NK-92 (cell line): ENCODE results near the gene KPNB1.
"Not testable (repeated sequence)": the region's sequence is repeated elsewhere in the genome, so short reads cannot be mapped to it uniquely, and the experiment has no call there.

Source experiments
- DNase-seq: peaks from one replicate; lab custom pipeline; 2025; ENCODE audit not compliant: unreplicated experiment; lab: John Stamatoyannopoulos, UW

KPNB1 gene

DNA sequence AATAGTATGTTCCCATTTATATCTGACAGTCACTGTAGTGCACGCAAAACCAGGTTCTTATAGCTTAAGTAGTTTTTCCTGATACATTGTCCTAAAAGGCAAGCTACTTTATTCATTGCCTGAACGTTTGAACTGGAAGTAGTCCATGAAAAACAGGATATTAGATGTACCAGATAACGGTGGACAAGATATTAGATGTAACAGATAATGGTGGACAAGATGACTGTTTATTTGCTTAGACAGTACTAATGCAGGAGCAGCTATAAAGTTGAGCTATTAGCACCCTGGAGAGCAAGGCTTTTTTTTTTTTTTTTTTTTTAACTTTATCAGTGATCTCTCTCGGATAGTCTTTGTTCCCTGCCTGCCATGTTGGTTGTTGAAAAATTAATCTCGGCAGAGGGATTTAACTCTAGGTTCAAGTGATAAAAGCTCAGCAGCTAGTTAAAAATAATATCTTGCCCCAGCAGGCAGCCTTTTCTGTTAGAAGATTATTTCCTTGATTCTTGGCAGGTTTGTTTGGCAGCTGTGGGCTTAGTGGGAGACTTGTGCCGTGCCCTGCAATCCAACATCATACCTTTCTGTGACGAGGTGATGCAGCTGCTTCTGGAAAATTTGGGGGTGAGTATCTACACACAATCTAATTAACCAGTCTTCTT lies 26.9 kb downstream of the KPNB1 start:
- no peak for DNase-seq

DNA sequence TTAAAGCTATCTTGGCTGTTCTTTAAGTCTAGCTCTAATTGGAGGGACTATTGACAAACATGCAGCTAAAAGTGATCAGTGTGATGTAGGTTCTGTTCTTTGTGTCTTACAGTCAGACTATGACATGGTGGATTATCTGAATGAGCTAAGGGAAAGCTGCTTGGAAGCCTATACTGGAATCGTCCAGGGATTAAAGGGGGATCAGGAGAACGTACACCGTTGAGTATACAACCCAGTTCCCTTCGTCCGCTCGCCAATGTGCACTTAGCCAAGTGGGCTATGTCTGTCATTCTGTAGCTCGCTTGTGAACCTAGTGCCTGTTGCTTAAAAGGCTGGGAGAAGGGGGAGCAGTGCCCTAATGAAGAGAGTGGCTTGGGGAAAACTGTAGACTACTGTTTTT lies 28.5 kb downstream of the KPNB1 start:
- DNase-seq, result no peak

DNA sequence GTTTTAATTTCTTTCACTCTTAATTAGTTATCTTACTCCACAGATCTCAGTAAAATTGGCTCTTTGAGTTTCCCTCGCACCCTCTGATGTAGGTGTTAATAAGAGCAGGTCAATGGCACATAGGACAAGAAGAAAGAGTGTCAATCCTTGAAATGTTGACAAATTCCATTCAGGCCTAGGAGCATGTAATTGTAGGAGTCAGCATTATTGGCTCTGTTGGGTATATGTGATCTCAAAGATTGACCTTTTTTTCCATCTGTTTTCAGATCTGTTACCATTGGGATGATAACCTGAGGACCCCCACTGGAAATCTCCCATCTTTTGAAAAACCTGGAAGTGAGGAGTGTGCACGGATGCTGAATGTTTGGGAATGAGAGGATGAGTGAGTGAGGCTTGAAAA lies 32.4 kb downstream of the KPNB1 start:
- no peak for DNase-seq

DNA sequence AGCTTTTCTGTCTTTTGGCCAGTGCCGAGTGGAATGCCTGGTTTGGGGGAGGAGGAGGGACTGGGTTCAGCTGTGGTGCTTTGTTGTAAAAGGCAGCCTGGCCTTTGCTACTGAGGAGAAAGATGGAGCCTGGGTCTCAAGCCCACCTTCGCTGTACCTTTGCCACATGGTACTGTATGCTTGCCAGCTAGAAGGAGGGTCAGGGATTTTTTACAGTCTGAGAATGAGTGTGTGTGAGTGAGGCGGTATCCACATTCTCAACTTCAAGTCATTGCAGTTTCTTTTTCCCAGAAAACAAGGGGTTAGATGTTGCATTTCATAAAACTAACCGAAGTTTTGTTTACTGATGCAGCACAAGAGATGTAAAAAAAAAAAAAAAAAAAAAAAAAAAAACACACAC lies 33.0 kb downstream of the KPNB1 start:
- DNase-seq, result not testable (repeated sequence)

DNA sequence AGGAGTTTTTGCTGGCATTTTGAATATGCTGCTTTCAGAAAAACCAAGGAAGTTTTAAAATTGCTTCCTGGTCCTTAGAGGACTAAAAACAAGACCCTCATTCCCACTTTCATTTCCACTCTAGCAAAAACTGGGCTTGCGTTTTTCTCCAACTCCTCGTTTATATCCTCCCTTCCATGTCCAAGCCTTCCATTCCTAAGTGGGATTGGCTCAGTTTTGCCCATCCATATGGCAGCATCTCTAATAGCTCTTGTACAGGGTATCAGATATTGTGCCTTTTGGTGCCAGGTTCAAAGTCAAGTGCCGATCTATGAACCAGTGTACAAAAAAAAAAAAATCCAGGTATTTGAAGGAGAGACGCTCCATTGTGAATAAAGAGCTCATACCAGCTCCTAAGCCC lies 34.3 kb downstream of the KPNB1 start:
- DNase-seq, result no peak

DNA sequence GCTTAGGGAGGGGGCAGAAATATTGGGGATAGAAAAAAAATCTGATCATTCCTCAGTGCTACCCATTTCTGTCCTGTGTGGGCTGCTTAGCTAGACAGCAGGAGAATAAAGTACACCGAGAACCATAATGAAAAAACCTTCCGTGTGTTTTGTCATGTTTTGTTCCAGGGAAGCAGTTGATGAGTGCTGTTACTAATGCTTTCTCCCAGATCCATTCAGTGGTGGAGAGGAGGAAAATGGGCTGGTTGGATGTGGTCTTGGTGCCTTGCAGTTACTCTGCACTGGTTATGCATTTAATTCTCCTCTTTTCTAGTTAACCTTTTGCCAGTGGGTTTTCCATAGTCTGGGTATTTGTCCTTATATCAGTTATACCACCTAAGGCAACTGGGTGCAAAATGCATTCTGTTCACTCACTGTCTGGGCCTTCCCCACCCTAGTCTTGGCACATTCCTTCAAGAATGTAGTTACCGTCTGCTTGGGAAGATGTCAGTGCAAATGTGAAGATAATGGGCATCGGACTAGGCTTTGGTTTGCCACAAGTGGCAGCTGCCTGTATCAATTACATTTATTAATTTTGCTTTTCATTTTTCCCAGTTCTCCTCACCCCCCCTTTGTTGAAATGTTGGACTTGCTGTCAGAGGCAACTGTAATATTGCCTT lies 34.9 kb downstream of the KPNB1 start:
- no peak for DNase-seq

DNA sequence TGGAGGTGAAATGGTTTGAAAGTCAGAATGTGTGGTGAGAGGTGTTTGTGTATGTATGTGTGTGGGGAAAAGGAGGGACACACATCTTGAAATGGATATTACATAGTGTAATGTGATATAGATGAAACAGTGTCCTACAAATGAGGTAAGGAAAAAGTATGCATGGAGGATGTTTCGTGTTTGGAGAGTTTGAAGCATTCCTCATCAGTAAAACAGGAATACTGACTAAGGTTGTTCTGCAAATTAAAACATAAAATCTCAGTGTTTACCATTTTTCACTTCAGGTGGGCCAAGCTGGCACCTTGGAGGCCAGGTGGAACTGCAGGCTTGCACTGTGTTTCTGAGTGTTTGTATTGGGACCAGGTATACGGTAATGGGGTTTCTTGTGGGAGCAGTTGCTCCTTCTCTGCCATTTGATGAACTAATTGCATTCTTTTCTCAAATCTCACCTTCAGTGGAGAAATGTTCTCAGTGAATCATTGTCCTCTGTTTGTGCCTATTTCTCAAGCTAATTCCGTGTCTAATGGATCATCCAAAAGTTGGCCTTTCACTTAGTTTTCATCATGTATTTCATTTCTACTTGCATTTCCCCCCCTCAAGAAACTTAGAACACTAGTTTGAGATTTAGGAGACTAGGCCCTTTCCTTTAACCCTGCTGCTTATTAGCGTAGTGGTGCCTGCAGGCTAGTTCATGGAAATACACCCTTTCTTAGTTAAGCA lies 36.0 kb downstream of the KPNB1 start:
- DNase-seq, result no peak

DNA sequence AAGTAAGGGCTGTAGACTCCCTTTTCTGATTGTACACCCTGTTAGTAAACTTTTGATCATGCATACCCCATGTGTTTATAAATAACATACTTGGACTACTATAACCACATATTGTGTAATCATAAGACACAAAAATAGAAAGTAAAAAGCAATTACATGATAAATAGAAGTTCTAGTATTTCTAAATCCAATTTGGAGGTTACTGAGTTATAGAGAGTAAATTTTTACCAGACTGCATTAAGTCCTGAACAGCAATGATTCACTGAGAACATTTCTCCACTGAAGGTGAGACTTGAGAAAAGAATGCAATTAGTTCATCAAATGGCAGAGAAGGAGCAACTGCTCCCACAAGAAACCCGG lies 36.5 kb downstream of the KPNB1 start:
- DNase-seq, result no peak

DNA sequence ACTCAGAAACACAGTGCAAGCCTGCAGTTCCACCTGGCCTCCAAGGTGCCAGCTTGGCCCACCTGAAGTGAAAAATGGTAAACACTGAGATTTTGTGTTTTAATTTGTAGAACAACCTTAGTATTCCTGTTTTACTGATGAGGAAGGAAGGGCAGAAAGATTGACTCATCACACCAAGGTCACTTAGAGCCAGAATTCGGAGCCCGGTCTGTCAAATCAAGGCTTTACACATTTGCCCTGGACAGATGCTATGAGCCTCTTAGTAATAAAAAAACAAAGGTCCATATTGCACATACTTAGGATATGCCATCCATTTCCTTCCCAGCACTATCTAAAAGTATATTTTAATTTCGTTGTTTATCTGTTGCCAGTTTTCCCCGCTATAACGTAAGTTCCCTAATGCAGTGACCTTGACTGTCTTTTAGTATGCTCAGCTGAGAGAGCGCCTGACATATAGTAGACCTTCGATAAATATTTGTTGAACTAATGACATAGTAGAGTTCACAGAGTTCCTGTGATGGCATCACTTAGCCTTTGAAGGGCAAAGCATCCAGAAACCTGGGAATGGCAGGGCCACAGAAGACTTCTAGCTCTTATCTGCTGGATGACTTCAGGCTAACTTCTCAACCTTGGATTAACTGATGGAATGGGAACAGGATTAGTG lies 37.1 kb downstream of the KPNB1 start:
- DNase-seq, result no peak

DNA sequence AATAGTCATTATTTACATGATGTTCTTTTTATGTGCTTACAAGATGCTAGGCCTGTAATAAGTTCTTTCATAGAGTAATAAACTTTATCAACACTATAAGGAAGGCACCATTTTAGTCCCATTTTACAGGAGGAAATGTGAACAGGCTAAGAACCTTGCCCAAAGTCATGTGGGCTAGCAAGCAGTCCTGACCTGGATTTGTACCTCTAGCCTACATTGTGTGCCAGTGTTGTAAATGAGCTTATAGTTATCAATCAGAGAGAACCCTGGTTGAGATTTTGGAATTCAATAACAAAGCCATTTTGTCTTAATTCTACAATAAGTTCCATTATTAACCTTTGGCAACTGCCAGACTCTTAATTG lies 37.6 kb downstream of the KPNB1 start:
- no peak for DNase-seq

DNA sequence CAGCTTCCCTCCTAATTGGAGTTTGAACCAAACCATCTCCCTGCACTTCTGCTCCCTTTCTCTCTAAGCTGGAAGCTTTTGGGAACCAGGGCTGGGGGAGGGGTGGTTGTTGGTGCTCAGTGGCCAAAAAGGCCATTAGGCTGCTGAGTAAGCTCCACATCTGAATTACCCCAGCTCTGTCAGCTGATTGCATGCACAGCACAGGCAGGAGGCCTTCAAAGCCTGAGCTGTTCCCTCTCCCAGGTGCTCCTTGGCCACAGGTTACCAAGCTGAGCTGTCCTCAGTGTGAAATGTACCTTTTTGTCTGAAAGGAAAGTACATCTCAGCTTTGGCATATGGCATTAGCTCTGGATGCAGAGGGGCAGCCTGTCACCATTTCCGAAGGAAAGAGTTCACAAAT lies 38.0 kb downstream of the KPNB1 start:
- DNase-seq, result no peak

DNA sequence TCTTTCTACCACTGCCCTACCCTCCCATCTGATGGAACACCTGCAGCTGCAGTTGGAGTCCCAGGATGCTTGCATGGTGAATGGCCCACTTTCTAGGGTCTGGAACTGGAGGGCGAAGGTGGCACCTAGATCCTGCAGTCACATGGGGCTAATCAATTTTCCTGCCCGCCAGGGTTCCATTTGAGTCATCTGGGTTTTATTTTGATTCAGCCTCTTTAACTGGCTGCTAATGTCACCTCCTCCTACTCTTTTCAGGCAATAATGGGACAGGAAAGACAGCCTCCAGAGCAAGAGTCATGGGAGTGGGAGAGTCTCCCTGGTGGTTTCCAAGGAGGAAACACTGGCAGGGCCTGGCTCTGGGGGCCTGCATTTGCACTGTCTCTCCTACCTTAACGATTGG lies 40.4 kb downstream of the KPNB1 start:
- DNase-seq, result no peak

DNA sequence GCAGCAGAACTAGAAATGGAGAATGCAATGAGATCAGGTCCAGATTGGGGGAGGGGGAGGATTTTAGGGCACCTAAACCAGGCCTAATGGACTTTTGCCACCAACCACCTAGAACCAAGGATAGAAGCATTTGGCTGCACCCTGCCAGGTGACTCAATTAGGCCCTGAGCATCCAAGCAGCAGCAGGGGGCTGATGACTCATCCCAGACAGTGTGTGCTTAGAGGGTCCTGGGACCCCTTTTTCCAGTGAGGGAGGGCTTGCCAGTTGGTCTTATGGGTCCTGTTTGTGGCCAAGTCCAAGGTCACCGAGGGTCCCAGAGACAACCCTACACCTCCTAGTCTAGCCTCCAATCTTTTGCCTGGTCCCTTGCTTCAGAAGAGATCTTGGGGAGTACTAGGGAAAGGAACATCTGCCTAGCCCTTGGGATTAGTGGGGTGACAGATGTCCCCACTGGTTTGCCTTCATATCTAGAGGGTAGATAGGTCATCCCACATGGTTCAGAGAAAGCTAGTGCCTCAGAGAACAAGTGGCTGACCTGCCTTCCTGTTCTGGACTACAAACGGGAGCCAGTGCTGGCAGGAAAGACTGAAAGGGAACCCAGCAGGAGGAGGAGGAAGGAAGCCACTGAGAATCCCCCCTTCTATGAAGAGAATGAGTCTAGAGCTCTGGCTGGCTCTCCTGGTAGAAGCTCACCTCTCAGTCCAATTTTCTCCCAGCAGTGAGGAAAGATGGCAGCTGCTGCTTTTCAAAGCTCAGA lies 42.6 kb downstream of the KPNB1 start:
- DNase-seq, result no peak

DNA sequence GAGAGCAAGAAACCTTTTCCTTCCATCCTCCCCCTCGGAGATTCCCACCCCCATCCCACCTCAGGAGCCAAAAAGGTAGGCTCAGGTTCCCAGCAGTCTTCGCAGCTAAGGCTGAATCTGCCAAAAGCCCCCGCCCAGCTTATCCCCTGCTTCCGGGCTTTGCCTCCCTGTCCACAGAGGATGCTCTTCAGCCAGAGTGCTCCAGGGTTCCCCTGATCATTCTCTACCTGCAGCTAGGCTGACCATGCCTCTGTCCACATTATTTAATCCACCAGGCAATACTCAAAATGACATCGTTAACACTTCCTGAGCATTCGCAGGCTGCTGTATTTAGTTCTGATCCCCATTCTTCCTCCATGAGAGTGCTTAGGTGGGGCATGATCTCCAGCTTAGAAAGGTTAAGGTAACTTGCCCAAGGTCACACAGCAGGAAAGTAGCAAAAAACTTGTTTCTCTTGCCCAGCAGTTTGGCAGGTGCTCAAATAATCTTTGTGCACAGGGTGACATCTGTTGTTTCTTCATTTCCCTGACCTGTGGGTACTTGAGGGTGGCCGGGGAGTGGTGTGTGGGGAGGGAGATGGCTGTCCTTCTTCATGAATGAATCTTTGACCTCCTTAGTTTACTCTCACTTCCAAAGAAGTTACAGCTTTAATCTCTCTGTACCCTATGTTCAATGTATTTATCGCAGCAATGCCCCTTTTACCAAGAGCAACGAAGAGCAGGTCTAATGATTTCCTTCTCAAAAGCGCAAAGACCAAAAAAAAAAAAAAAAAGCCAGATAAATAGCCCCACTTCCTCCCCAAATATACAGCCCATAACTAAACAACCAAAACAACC lies 43.4 kb downstream of the KPNB1 start:
- DNase-seq, result no peak

DNA sequence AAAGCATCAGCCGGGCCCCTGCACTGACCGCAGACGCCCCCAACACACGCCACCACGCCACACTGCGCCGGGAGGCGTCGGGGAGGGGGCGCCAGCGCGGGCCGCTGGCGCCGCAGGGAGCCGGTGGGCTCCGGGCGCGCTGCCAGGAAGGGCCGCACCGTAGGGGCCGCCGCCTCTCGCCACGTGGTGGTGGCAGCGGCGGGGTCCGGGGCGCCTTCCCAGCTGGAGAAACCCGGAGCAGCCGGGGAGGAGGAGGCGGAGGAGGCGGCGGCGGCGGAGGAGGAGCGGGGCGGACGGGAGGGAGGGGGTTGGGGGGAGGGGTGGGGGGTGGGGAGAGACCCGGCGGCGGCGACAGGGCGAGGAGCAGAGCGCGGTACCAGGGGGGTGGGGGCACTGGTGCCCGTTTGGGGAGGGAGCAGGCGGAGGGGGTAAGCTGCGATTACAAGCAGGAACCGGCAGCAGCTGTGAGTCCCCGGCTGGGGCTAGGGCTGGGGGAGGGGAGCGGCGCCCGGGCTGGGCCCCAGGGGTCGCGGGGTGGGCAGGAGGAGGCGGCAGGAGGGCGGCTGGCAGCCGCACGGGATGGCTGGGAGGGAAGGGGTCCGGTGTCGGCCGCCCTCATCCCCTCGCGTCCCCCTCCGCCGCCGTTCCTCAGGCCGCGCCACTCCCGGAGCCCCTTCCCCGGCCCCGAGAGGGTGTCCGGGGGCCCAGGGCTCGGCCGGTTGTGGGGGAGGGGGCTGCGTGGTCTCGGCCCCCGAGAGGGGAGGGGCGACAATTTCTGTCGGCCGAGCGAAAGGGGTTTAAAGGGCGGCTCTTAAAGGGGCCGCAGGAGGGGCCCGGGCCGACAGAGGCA lies 44.2 kb downstream of the KPNB1 start, which contains the start of gene TBKBP1:
Gene TBKBP1 (plus strand): TSS at position 431 of the 850 bp plus-strand sequence. CDS start 1,952 bp downstream, outside the sequence.
- no peak for DNase-seq

DNA sequence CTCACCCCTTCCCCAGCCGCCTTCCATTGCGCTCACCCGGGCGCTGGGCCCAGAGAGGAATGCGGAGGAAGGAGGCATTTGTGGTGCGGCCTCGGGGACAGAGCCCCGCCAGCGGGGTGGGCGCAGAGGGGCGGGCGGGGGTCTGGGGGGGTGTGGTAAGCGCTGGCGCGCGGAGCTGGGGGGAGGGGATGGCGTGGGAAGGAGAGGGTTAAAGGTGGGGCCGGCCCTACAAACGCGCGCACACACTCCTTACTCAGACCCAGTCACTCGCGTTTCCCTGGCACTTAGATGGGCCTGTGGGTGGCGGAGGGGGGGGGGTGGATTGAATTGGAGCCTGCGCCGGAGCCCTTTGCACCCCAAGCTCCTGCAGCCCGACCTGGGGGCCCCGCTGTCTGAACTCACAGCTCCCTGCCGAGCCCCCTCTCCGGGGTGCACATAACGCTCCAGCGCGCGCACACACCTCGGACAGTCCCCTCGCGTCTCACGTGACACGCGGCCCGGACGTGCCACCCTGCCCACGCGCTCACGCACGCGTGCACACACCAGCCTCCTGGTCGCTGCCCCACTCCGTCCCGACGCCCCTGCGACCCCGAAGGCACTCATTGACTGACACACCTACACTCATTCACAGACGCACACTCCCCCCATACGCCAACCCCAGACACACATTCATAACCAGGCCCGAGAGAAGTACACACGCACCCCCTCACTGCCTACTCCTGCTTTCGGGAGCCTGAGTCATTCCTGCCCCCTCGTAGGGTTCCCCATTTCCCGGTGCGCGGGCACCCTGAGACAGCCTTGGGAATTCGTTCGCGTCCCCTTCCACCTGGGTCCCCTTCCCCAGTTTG lies 45.1 kb downstream of the KPNB1 start:
- no peak for DNase-seq

DNA sequence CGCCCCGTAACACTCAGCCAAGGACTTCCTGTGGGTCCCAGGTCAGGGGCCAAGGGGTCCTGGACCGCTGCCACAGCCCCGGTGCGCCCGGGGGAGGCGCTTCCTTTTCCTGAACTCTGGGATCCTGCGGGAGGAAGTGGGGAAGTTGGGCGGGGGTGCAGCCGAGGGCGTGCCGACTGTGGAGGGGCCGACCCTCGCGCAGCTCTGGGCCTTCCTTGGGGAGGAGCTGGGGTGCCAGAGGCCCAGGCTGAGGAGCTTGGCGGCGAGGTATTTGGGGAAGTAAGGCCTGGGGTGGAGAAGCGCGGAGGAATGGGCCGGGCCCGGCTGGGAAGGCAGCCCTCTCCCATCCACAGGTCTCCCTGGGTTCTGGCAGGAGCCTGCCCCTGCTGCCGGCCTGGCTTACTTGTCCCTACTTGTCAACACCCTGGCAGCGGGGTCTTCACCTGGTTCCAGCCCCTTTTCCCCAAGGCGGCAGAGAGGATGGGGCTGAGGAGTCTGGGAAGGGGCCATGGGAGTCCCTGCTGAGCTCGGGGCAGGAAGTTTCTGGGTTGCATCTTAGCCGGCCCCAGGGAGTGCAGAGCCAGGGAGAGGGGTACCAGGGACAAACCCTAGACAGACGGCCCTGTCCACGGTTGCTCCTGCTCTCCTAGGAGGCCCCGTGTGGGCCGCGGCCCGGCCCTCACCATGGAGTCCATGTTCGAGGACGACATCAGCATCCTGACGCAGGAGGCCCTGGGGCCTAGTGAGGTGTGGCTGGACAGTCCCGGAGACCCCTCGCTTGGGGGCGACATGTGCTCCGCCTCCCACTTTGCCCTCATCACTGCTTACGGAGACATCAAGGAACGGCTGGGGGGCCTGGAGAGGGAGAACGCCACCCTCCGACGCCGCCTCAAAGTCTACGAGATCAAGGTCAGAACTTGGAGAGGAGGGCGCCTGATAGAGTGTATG lies 46.0 kb downstream of the KPNB1 start:
- DNase-seq, result no peak
